Heart left ventricle (tissue), 16 donors: Measurements from ENCODE around the gene DYNLL1. TPM values are rescaled to one million over a fixed set of nuclear protein-coding genes. Genes with fewer than 3 reads are reported as not detected.

Experiments used
- ATAC-seq, 4 donors: fragments of 200-7000 bp; cut with Tn5 transposase; one replicate each; pipeline ENCODE4 v1.9.1; 2020 to 2022; ENCODE audit warnings: moderate library complexity in 4 of 4, mild to moderate bottlenecking in 3 of 4, moderate number of reproducible peaks in 1 of 4
- DNase-seq, 5 donors: peaks; one replicate each; pipeline ENCODE4 v3.0.0-alpha.2; 2020
- H3K27ac ChIP-seq, 12 donors: fragments of 200-600 bp; sonication (generic) in 4 of 12; one replicate each; pipeline versions ENCODE4 v1.5.0 to v1.8.0; 2016 to 2022; ENCODE audit warnings: mild to moderate bottlenecking in 2 of 12
- H3K27me3 ChIP-seq, 9 donors: fragments of 200-600 bp; sonication (generic) in 2 of 9; one replicate each; pipeline versions ENCODE4 v1.5.1 to v1.8.0; 2016 to 2022; ENCODE audit warnings: mild to moderate bottlenecking in 3 of 9
- H3K36me3 ChIP-seq, 9 donors: fragments of 200-600 bp; sonication (generic) in 2 of 9; one replicate each; pipeline versions ENCODE4 v1.5.0 to v1.8.0; 2018 to 2022; ENCODE audit warnings: mild to moderate bottlenecking in 2 of 9
- H3K4me1 ChIP-seq, 12 donors: fragments of 200-600 bp; sonication (generic) in 4 of 12; one replicate each; pipeline versions ENCODE4 v1.5.0 to v1.8.0; 2016 to 2022; ENCODE audit warnings: mild to moderate bottlenecking in 3 of 12
- H3K4me3 ChIP-seq, 12 donors: fragments of 200-600 bp; sonication (generic) in 4 of 12; one replicate each; pipeline versions ENCODE4 v1.5.0 to v1.8.0; 2017 to 2022; ENCODE audit warnings: mild to moderate bottlenecking in 9 of 12, moderate library complexity in 4 of 12
- H3K9me3 ChIP-seq, 12 donors: fragments of 200-600 bp; sonication (generic) in 4 of 12; one replicate each; pipeline versions ENCODE4 v1.5.0 to v1.8.0; 2016 to 2022; ENCODE audit warnings: mild to moderate bottlenecking in 1 of 12
- POLR2A ChIP-seq, 2 donors: fragments of 450-650 bp; IDR thresholded peaks; one replicate each; pipeline ENCODE4 v1.6.1; 2017; ENCODE audit warnings: antibody characterized with exemption in 2 of 2, mild to moderate bottlenecking in 2 of 2, moderate library complexity in 2 of 2
- WGBS, 4 donors: extraction: QIAGEN DNeasy Blood & Tissue Kit in 2 of 4; methylation state at CpG; one replicate each; pipeline versions ENCODE4 v1.1.5 to v1.1.7; 2013 to 2018; 5-methylcytosine and 5-hydroxymethylcytosine counted together
- intact Hi-C, 10 donors: fragments of 100-400 bp; cut with DNase I; formaldehyde crosslinking; loops; one replicate each; pipeline versions ENCODE4 v1.11.1 to v1.14.2; 2022
- polyA plus RNA-seq, 2 donors: library from polyadenylated mRNA; stranded (reverse); fragments of 200-250 nt; gene quantifications; one replicate each; pipeline ENCODE4 v1.2.3, GENCODE V29; 2013
- total RNA-seq, 9 donors: library from RNA; depleted of rRNA in 2 of 9; stranded (reverse); fragments of >200 nt in 2 of 9; fragmentation: NEBNext Ultra II Directional in 3 of 9; extraction: Animal tissue kit (Norgen Biotek cat#: 25700) in 3 of 9; gene quantifications; one replicate each; pipeline versions ENCODE4 v1.1.0 to v1.2.4, GENCODE V29; 2016 to 2023
- TF ChIP-seq, protein P1 (sequence below), 12 donors: fragments of 200-600 bp; sonication (generic) in 4 of 12; IDR thresholded peaks; one replicate each; pipeline versions ENCODE4 v1.5.0 to v1.8.0; 2018 to 2022; ENCODE audit warnings: antibody characterized with exemption in 12 of 12, mild to moderate bottlenecking in 5 of 12
- donor health status: ischemic (EF 13 %, LVEDD 7.1; RV severe dilation, severe dysfunction).
- donor health status: healthy with polysubstance abuse.
- donor health status: DM: no; HTN: yes; CAD: no.
- donor health status: DM: no; HTN: no; CAD: no.
- donor health status: ischemic (EF 25% LVEDD 6.9; RV normal size, moderate dysfunction).
- donor health status: ischemic (EF 25% LVEDD 5.7; RV mildly dilated, moderate dysfunction).
- donor health status: healthy.
- donor health status: DM: yes; HTN: yes; CAD: no.
- donor health status: ischemic (EF 35%, LVEDD 5.7; RV mildly dilated, moderate dysfunction).
- donor health status: nonischemic (EF 11% LVEDD 7.7; RV severe dilation, severe dysfunction).
- donor health status: DM: yes; HTN: yes; CAD: no.
- donor health status: PGD.
- donor health status: ischemic (EF 29% LVEDD 5.4; RV normal size, mild dysfunction).
- donor health status: nonischemic (EF 23%, LVEDD 6.1; RV moderate dilation, normal function).

The DYNLL1 gene
- total and polyA plus RNA-seq, 11 donors = 92.2 to 320 (median 148) TPM

DNA sequence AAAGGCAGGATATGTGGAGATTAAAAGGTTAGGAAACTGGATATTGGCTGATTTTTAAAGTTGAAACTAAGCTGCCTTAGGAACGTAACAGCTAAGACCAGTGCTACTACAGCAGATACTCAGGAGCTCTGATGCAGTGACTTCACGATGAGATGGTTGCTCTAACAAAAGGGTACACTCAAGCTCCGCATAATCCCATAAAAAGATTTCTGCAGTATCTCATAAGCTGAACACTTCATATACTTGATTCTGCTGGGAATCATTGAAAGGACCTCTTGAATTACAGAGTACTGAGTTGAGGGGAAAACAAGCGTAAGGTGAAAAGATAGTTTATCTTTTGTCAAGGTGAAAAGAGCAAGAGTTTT is 41.9 kb downstream of the DYNLL1 start:
- intact Hi-C loops = loop anchor here in 2 of 10 donors (5.0 kb wide), 2 partner anchors 41 to 44 kb away; partner anchors contain the start of genes DYNLL1 (in 1 of the 2) and POP5 (in 1 of the 2)
- no peaks in the 10 kb centered on the region for H3K27me3 ChIP-seq
- WGBS, 4 donors = 28 to 34% (median 31%) methylated on average over 4 of the region's 4 CpGs
- peak overlapping the region; percentile 58 to 98 (median 96) for H3K27ac ChIP-seq
- H3K4me3 ChIP-seq = peak overlapping the region in 11 of 12 donors; percentile 10 to 98 (median 93)
- ATAC-seq (no peak), DNase-seq (no peak)
- H3K36me3 ChIP-seq = peaks cover 0 to 33% (median 4%) of the 10 kb centered on the region in 9 donors
- H3K9me3 ChIP-seq = no peaks in the 10 kb centered on the region
- TF ChIP-seq, protein P1, sequence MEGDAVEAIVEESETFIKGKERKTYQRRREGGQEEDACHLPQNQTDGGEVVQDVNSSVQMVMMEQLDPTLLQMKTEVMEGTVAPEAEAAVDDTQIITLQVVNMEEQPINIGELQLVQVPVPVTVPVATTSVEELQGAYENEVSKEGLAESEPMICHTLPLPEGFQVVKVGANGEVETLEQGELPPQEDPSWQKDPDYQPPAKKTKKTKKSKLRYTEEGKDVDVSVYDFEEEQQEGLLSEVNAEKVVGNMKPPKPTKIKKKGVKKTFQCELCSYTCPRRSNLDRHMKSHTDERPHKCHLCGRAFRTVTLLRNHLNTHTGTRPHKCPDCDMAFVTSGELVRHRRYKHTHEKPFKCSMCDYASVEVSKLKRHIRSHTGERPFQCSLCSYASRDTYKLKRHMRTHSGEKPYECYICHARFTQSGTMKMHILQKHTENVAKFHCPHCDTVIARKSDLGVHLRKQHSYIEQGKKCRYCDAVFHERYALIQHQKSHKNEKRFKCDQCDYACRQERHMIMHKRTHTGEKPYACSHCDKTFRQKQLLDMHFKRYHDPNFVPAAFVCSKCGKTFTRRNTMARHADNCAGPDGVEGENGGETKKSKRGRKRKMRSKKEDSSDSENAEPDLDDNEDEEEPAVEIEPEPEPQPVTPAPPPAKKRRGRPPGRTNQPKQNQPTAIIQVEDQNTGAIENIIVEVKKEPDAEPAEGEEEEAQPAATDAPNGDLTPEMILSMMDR (IDR thresholded peaks at IDR 0.05) = no peak
- no peak for TF ChIP-seq POLR2A (IDR thresholded peaks at IDR 0.05)
- peaks cover 25 to 76% (median 71%) of the 10 kb centered on the region in 12 donors for H3K4me1 ChIP-seq

DNA sequence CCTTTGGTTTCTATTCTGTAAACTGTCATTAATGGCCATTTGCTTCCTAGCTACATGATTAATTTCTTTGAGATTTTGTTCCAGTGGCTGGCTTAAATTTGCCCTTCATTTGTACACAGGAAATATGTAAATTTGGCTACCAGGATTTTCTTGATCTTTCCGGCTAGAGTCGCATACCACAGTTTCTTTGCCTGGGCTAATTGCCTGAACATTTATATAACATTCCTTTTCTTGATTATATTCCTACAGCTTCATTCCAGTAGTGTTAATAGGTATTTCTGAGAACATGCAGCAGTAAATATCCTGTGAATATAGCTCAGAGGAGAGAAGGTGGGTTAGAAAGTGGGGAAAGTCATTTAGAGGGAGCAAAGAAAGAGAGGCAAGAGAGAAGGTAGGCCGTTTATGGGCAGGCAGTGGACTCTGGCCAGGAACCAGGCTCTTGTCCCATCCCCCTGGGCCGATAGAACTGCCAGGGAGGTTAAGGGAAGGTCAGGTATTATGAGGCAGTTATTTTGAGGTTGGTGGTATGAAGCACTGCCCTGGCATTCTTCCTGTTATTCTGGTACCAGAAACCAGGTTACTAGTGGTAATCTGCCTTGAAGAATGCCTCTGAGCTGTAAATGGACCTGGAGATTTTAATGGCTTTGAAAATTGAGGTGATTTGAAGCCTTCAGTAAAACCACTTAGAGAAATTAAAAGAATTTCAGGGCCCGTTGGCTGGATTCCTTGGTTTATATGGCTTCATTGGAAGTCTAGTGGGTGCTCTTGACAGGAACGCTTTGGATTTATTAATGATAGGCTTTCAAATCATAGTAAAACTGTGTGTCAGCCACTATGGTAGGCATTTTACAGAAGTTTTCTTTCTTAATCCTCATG is 42.6 kb downstream of the DYNLL1 start:
- WGBS, 4 donors = 8 to 13% (median 11%) methylated on average over 6 of the region's 6 CpGs
- H3K9me3 ChIP-seq = no peaks in the 10 kb centered on the region
- H3K4me3 ChIP-seq = peak overlapping the region in 11 of 12 donors; percentile 10 to 98 (median 93)
- peak; percentile 75 to 91 (median 79) for ATAC-seq
- intact Hi-C loops = loop anchor here in 2 of 10 donors (5.0 kb wide), 2 partner anchors 41 to 44 kb away; partner anchors contain the start of genes DYNLL1 (in 1 of the 2) and POP5 (in 1 of the 2)
- peak overlapping the region; percentile 58 to 98 (median 96) for H3K27ac ChIP-seq
- H3K36me3 ChIP-seq = peaks cover 0 to 40% (median 5%) of the 10 kb centered on the region in 9 donors
- H3K4me1 ChIP-seq = peaks cover 25 to 83% (median 76%) of the 10 kb centered on the region in 12 donors
- H3K27me3 ChIP-seq = no peaks in the 10 kb centered on the region
- peak in 4 of 5 donors; percentile 77 to 87 (median 80) for DNase-seq
- TF ChIP-seq, protein P1 (IDR thresholded peaks at IDR 0.05) = no peak
- peak in 1 of 2 donors; percentile 31 for TF ChIP-seq POLR2A (IDR thresholded peaks at IDR 0.05)

DNA sequence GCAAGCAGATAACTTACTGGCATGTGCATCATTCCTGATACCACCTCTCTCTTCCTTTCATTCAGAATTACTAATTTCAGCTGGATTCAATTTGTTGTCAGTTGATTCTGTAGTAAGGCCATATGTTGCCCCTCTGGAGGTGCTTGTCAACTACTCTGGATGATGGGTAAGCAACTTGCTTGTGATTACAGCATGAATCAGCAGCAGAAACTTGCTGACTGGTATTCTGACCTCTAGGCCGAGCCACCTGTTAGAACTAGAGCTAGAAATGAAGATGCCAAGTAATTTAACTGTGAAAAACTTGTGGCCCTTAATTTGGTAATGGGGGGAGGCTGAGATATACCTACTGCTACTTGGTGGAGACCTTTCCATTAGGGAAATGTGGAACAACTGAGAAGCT is 43.4 kb downstream of the DYNLL1 start:
- 42 to 50% (median 45%) methylated on average over 1 of the region's 1 CpG for WGBS, 4 donors
- ATAC-seq (peak in 3 of 4 donors; percentile 24 to 32 (median 29)), DNase-seq (no peak)
- H3K4me1 ChIP-seq = peaks cover 25 to 91% (median 84%) of the 10 kb centered on the region in 12 donors
- TF ChIP-seq, protein P1 (IDR thresholded peaks at IDR 0.05) = no peak
- TF ChIP-seq POLR2A (IDR thresholded peaks at IDR 0.05) = no peak
- intact Hi-C loops = loop anchor here in 2 of 10 donors (5.0 kb wide), 2 partner anchors 42 to 43 kb away; partner anchors contain the start of genes DYNLL1 (in 1 of the 2) and POP5 (in 1 of the 2)
- H3K9me3 ChIP-seq = no peaks in the 10 kb centered on the region
- H3K4me3 ChIP-seq = peak overlapping the region in 9 of 12 donors; percentile 1 to 98 (median 93)
- peaks cover 0 to 47% (median 5%) of the 10 kb centered on the region in 9 donors for H3K36me3 ChIP-seq
- no peaks in the 10 kb centered on the region for H3K27me3 ChIP-seq
- peak overlapping the region in 11 of 12 donors; percentile 74 to 98 (median 96) for H3K27ac ChIP-seq

DNA sequence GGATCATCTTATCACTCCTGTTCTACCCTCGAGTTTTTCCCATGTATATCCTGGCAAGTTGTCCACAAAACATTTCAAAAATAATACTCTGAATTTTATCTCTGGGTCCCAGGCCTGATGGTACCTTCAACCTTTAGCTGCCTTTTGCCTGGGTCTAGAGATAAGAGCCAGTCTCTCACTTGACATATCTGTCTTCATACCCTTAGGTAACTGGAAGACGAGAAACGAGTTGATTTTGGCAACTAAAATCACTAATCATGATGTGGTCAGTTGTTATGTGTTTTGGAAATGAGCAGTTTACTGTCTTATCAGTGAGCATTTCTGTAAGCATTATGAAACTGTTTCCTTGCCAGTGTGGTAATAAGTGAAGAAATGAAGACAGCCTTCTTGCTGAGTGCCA is 44.5 kb downstream of the DYNLL1 start:
- DNase-seq = no peak
- peak in 2 of 4 donors; percentile 7 to 39 for ATAC-seq
- Histone ChIP-seq H3K4me1 (peaks cover 28 to 96% (median 88%) of the 10 kb centered on the region in 12 donors), H3K27me3 (no peaks in the 10 kb centered on the region), H3K9me3 (no peaks in the 10 kb centered on the region), H3K36me3 (peaks cover 0 to 54% (median 9%) of the 10 kb centered on the region in 9 donors), H3K27ac (peak overlapping the region in 11 of 12 donors; percentile 74 to 98 (median 96)), H3K4me3 (no peak overlapping the region)
- WGBS, 4 donors = 5 to 7% (median 5%) methylated on average over 3 of the region's 3 CpGs
- intact Hi-C loops = loop anchor here in 1 of 10 donors (1.0 kb wide), 1 partner anchor 32 kb away; no protein-coding TSS in a partner anchor
- TF ChIP-seq, protein P1 (IDR thresholded peaks at IDR 0.05) = no peak
- no peak for TF ChIP-seq POLR2A (IDR thresholded peaks at IDR 0.05)
